Hepatocyte (in vitro differentiated cells): ENCODE data around the gene GPR3. TPM values are rescaled to one million over a fixed set of nuclear protein-coding genes. Genes with fewer than 3 reads are reported as not detected.

Experiments used
- DNase-seq: peaks from one replicate; pipeline ENCODE4 v3.0.0-alpha.2; 2016; ENCODE audit warnings: low spot score
- H2AFZ ChIP-seq: fragments of 200-600 bp; sonication (generic); 2 replicates; pipeline ENCODE4 v1.6.0; 2016; ENCODE audit warnings: antibody characterized with exemption, mild to moderate bottlenecking
- H3K27ac ChIP-seq: fragments of 200-600 bp; sonication (generic); 2 replicates; pipeline ENCODE4 v1.5.1; 2016; ENCODE audit warnings: mild to moderate bottlenecking
- H3K27me3 ChIP-seq: fragments of 200-600 bp; sonication (generic); 2 replicates; pipeline ENCODE4 v1.6.1; 2016
- H3K36me3 ChIP-seq: fragments of 200-600 bp; sonication (generic); replicated peaks from 2 replicates; pipeline ENCODE4 v1.5.1; 2016; ENCODE audit warnings: low read depth; ENCODE audit not compliant: insufficient read depth
- H3K4me1 ChIP-seq: fragments of 200-600 bp; sonication (generic); 2 replicates; pipeline ENCODE4 v1.5.1; 2016; ENCODE audit warnings: mild to moderate bottlenecking, moderate library complexity; ENCODE audit not compliant: insufficient read depth
- H3K4me2 ChIP-seq: fragments of 200-600 bp; sonication (generic); 2 replicates; pipeline ENCODE4 v1.6.0; 2016
- H3K4me3 ChIP-seq: fragments of 200-600 bp; sonication (generic); 2 replicates; pipeline ENCODE4 v1.5.1; 2016; ENCODE audit warnings: mild to moderate bottlenecking
- H3K79me2 ChIP-seq: fragments of 200-600 bp; sonication (generic); 2 replicates; pipeline ENCODE4 v1.6.0; 2017; ENCODE audit warnings: mild to moderate bottlenecking
- H3K9me2 ChIP-seq: fragments of 200-600 bp; sonication (generic); replicated peaks from 2 replicates; pipeline ENCODE4 v1.6.0; 2017; ENCODE audit warnings: mild to moderate bottlenecking; ENCODE audit not compliant: insufficient read depth
- H3K9me3 ChIP-seq: fragments of 200-600 bp; sonication (generic); 2 replicates; pipeline ENCODE4 v1.5.1; 2016; ENCODE audit warnings: low read depth, mild to moderate bottlenecking
- H4K20me1 ChIP-seq: fragments of 200-600 bp; sonication (generic); 2 replicates; pipeline ENCODE4 v1.6.0; 2016; ENCODE audit warnings: mild to moderate bottlenecking; ENCODE audit not compliant: insufficient read depth, poor library complexity, severe bottlenecking
- CTCF ChIP-seq: fragments of 200-600 bp; sonication (generic); IDR thresholded peaks from 2 replicates; pipeline ENCODE4 v1.5.1; 2016; ENCODE audit warnings: antibody characterized with exemption, mild to moderate bottlenecking; ENCODE audit not compliant: poor library complexity
- EZH2 ChIP-seq: fragments of 200-600 bp; sonication (generic); IDR thresholded peaks from 2 replicates; pipeline ENCODE4 v1.6.1; 2016; ENCODE audit warnings: antibody characterized with exemption, mild to moderate bottlenecking, borderline replicate concordance
- EZH2phosphoT487 ChIP-seq: fragments of 200-600 bp; sonication (generic); IDR thresholded peaks from one replicate; pipeline ENCODE4 v1.6.1; 2018; ENCODE audit warnings: antibody characterized with exemption, mild to moderate bottlenecking, low read depth, moderate library complexity; ENCODE audit not compliant: unreplicated experiment, severe bottlenecking
- WGBS: methylation state at CpG from one replicate; pipeline ENCODE4 v1.1.6; 2016; ENCODE audit warnings: low lambda C conversion rate; ENCODE audit errors: missing lambda C conversion rate; 5-methylcytosine and 5-hydroxymethylcytosine counted together
- polyA plus RNA-seq: library from polyadenylated mRNA; unstranded; fragments of >200 nt; fragmentation: Nextera tagmentation; extraction: Ambion mirVana; gene quantifications from 2 replicates; pipeline ENCODE4 v1.2.1, GENCODE V29; 2016
- total RNA-seq: library from RNA; depleted of rRNA; stranded (reverse); fragments of >200 nt; gene quantifications from 2 replicates; pipeline ENCODE4 v1.2.3, GENCODE V29; 2014

The GPR3 gene
- total and polyA plus RNA-seq, 2 experiments from 2014 or later = 0.47 to 2.2 TPM

DNA sequence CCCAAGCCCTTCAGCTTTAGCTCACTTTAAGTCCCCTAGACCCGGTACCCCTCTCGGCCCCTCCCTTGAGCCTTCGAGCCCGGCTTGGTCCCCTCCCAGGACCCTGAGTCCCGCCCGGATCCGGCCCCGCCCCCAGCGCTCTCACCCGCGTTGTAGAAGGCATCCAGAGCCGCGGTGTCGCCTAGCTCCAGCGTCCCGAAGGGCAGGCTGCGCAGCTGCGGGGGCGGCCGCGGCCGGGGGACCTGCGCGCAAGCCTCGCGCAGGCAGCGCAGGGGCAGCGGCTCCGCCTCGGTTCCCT lies 26.4 kb upstream of the GPR3 start:
- 1% methylated on average over 21 of the region's 30 CpGs for WGBS
- no peak for TF ChIP-seq CTCF
- TF ChIP-seq EZH2 = no peak
- TF ChIP-seq EZH2phosphoT487 = no peak
- Histone ChIP-seq H3K4me1 (peaks cover 7% of the 10 kb centered on the region), H3K27me3 (no peaks in the 10 kb centered on the region), H2AFZ (peak overlapping the region; percentile 64), H3K36me3 (no peaks in the 10 kb centered on the region), H3K79me2 (no peaks in the 10 kb centered on the region), H3K4me2 (peak overlapping the region; percentile 98), H4K20me1 (no peaks in the 10 kb centered on the region), H3K9me2 (no peaks in the 10 kb centered on the region), H3K9me3 (no peaks in the 10 kb centered on the region), H3K27ac (peak overlapping the region; percentile 90), H3K4me3 (peak overlapping the region; percentile 47)
- peak; percentile 87 for DNase-seq

- peak; percentile 92 for DNase-seq
- peak; percentile 47 for TF ChIP-seq CTCF
- TF ChIP-seq EZH2 = no peak
- no peak for TF ChIP-seq EZH2phosphoT487
- H2AFZ ChIP-seq = peak within 1 kb of the TSS; percentile 98
- H3K9me2 ChIP-seq = no peaks in the 10 kb centered on the region
- H3K4me3 ChIP-seq = peak within 1 kb of the TSS; percentile 60
- peak within 1 kb of the TSS; percentile 90 for H3K27ac ChIP-seq
- H3K79me2 ChIP-seq = no peaks in the 10 kb centered on the region
- H4K20me1 ChIP-seq = no peaks in the 10 kb centered on the region
- no peaks in the 10 kb centered on the region for H3K27me3 ChIP-seq
- peak within 1 kb of the TSS; percentile 98 for H3K4me2 ChIP-seq
- WGBS = 1% methylated on average over 55 of the region's 67 CpGs
- H3K36me3 ChIP-seq = no peaks in the 10 kb centered on the region
- no peaks in the 10 kb centered on the region for H3K9me3 ChIP-seq
- H3K4me1 ChIP-seq = peaks cover 7% of the 10 kb centered on the region
Observed at GRCh38 chr1:27366411-27367159, 25.8 kb upstream of the GPR3 start, which contains the start of gene MAP3K6. Gene MAP3K6 (minus strand): TSS chr1:27366961. CDS start chr1:27366597, 364 bp downstream.

DNA sequence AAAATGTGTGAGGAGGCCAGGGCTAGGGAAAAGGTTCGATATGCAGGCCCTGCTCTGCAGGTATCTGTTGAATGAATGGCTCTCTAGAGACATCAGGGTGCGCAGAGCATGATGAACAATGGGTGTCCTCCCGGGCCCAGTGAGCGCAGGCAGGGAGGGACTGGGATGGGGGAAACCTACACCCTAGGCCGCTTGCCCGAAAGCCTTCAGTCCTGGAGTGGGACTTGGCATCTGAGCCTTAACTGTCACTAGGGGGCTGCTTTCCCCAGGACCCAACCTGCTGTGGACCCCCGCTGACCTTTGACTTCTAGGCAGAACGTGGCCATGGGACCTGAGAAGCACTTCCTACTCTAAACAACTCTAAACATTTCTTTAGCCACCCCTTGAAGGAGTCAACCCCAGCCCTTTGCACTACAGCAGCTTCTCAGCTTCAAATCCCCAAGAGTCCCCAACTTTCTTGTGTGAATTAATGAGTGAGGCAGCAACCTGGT lies 25.2 kb upstream of the GPR3 start:
- Histone ChIP-seq H2AFZ (peak overlapping the region; percentile 98), H3K36me3 (no peaks in the 10 kb centered on the region), H3K4me1 (peaks cover 7% of the 10 kb centered on the region), H3K27ac (peak overlapping the region; percentile 90), H3K27me3 (no peaks in the 10 kb centered on the region), H3K9me2 (no peaks in the 10 kb centered on the region), H4K20me1 (no peaks in the 10 kb centered on the region), H3K79me2 (no peaks in the 10 kb centered on the region), H3K4me3 (peak overlapping the region; percentile 60), H3K4me2 (peak overlapping the region; percentile 98), H3K9me3 (no peaks in the 10 kb centered on the region)
- no peak for TF ChIP-seq EZH2phosphoT487
- no peak for DNase-seq
- WGBS = 36% methylated on average over 8 of the region's 8 CpGs

DNA sequence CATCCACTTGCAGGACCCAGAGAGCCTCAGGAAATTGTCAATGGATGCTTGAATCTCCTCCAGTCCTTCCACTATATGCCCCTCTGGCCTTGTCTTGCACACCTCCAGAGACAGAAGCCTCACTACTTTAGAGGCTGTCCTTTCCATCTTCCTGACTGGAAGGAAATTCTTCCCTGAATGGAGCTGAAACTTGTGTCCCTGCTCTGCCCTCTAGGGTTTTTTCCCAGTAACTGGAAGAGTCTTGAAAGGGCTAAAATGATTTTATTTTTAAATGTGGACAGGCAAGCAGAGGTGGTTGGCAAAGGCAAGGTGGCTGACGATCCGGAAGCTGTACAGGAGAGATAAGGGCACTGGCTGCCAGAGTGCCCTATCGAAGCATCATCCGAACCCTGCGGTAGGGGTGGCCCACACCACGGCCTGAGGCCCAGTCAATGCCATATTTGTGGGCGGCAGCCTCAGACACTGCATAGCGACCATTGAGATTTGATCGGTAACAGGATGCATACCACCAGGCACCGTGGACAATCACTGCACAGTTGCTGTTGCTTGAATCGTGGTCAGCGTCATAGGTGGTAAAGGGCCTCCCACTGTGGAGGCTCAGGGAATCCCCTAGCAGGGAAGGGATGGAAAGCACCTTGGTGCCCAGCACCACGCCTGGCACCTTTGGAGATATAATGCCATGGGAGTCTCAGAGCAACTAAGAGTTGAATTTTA lies 23.4 kb upstream of the GPR3 start:
- Histone ChIP-seq H3K79me2 (no peaks in the 10 kb centered on the region), H3K4me2 (no peak overlapping the region), H3K9me2 (no peaks in the 10 kb centered on the region), H3K36me3 (no peaks in the 10 kb centered on the region), H3K4me3 (no peak overlapping the region), H3K9me3 (no peaks in the 10 kb centered on the region), H2AFZ (no peak overlapping the region), H3K27me3 (no peaks in the 10 kb centered on the region), H4K20me1 (no peaks in the 10 kb centered on the region), H3K27ac (no peak overlapping the region), H3K4me1 (peaks cover 7% of the 10 kb centered on the region)
- WGBS = 86% methylated on average over 13 of the region's 13 CpGs
- no peak for DNase-seq
- TF ChIP-seq EZH2phosphoT487 (no peak), CTCF (peak; percentile 25)
